ENCODE measurements around the gene FXYD5.

The FXYD5 gene

DNA sequence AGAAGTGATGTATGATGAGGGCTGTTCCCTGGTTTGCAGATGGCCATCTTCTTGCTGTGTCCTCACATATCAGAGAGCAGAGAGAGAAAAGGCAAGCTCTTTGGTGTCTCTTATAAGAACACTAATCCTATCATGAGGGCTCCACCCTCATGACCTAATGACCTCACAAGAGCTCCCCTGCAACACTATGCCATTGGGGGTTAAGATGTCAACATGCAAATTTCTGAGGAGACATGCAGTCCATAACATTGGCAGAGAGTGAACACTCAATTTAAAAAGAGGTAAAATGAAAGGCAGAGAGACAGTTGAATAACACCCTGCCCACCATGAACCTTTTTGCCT lies 63.1 kb downstream of the FXYD5 start:
- in situ Hi-C loops (cut with HindIII; ENCODE audit: low sequenced_read_pairs) = no loop called here
- TF ChIP-seq, protein P1, sequence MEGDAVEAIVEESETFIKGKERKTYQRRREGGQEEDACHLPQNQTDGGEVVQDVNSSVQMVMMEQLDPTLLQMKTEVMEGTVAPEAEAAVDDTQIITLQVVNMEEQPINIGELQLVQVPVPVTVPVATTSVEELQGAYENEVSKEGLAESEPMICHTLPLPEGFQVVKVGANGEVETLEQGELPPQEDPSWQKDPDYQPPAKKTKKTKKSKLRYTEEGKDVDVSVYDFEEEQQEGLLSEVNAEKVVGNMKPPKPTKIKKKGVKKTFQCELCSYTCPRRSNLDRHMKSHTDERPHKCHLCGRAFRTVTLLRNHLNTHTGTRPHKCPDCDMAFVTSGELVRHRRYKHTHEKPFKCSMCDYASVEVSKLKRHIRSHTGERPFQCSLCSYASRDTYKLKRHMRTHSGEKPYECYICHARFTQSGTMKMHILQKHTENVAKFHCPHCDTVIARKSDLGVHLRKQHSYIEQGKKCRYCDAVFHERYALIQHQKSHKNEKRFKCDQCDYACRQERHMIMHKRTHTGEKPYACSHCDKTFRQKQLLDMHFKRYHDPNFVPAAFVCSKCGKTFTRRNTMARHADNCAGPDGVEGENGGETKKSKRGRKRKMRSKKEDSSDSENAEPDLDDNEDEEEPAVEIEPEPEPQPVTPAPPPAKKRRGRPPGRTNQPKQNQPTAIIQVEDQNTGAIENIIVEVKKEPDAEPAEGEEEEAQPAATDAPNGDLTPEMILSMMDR (IDR thresholded peaks at IDR 0.05; ENCODE audit: low read depth, low read length) = no peak

DNA sequence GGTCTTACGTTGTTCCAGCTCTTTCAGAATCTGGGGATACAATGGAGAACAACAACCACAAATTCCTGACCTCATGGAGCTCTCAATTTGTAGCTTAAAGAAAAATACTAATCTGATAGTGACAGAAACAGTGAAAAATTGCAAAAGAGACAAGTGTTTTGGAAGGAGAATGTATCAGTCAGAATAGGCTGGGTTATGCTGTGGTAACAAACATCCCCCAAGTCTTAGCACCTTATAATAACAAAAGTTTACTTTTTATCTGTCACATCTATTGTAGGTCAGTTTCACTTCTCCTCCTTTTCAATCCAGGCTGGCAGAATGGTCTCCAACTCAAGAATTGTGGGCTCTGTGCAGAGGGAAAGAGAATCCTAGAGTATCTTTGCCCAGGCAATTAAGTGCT lies 64.5 kb downstream of the FXYD5 start:
- TF ChIP-seq, protein P1 (IDR thresholded peaks at IDR 0.05; ENCODE audit: low read depth, low read length) = no peak
- in situ Hi-C loops (cut with HindIII; ENCODE audit: low sequenced_read_pairs) = no loop called here
- H3K4me3 ChIP-seq (ENCODE audit: low read depth, low read length) = no peak overlapping the region
- no peak for DNase-seq (ENCODE audit: low read depth, low spot score)

More for the DNA sequence above, 63.1 kb downstream of the FXYD5 start:
- H3K4me3 ChIP-seq (ENCODE audit: low read depth, low read length) = no peak overlapping the region
- no peak for DNase-seq (ENCODE audit: low read depth, low spot score)
